Suprapubic skin (tissue), 4 donors: ENCODE measurements around the gene CAMK1D.

ENCODE experiments used
- EP300 ChIP-seq: sonication (generic); formaldehyde crosslinking; IDR thresholded peaks from one replicate; pipeline ENCODE4 v1.6.1; 2017; ENCODE audit warnings: antibody characterized with exemption
- POLR2A ChIP-seq, 2 donors: fragments of 450-650 bp; IDR thresholded peaks; one replicate each; pipeline ENCODE4 v1.6.1; 2017; ENCODE audit warnings: antibody characterized with exemption in 2 of 2, mild to moderate bottlenecking in 2 of 2, moderate library complexity in 2 of 2
- POLR2AphosphoS5 ChIP-seq, 3 donors: sonication (generic); formaldehyde crosslinking; IDR thresholded peaks; one replicate each; pipeline ENCODE4 v1.6.1; 2017; ENCODE audit warnings: antibody characterized with exemption in 3 of 3
- TF ChIP-seq, protein P1 (sequence below), 2 donors: fragments of 200-600 bp in 1 of 2; fragments of 450-650 bp in 1 of 2; sonication (generic) in 1 of 2; IDR thresholded peaks; one replicate each; pipeline ENCODE4 v1.5.1; 2016 to 2019; ENCODE audit warnings: antibody characterized with exemption in 2 of 2, mild to moderate bottlenecking in 1 of 2, moderate library complexity in 1 of 2

- TF ChIP-seq EP300 (no peak), POLR2A (IDR thresholded peaks at IDR 0.05) (no peak), POLR2AphosphoS5 (IDR thresholded peaks at IDR 0.05) (no peak)
- TF ChIP-seq, protein P1, sequence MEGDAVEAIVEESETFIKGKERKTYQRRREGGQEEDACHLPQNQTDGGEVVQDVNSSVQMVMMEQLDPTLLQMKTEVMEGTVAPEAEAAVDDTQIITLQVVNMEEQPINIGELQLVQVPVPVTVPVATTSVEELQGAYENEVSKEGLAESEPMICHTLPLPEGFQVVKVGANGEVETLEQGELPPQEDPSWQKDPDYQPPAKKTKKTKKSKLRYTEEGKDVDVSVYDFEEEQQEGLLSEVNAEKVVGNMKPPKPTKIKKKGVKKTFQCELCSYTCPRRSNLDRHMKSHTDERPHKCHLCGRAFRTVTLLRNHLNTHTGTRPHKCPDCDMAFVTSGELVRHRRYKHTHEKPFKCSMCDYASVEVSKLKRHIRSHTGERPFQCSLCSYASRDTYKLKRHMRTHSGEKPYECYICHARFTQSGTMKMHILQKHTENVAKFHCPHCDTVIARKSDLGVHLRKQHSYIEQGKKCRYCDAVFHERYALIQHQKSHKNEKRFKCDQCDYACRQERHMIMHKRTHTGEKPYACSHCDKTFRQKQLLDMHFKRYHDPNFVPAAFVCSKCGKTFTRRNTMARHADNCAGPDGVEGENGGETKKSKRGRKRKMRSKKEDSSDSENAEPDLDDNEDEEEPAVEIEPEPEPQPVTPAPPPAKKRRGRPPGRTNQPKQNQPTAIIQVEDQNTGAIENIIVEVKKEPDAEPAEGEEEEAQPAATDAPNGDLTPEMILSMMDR (IDR thresholded peaks at IDR 0.05), result no peak
These were observed 285.2 kb downstream of the CAMK1D start for GRCh38 chr10:12634621-12634931.
